Stimulated activated CD4-positive, alpha-beta T cell treated with anti-CD3 and anti-CD28 coated beads, TNF-alpha, amount 100 ng/mL, for 24 hours (primary cell): ENCODE data around the gene MMP24OS.
"Not testable (repeated sequence)": the region's sequence is repeated elsewhere in the genome, so short reads cannot be mapped to it uniquely, and the experiment has no call there.

Experiments used
- DNase-seq, 3 experiments: peaks; one replicate each; pipeline ENCODE4 v3.0.0-alpha.2; 2020; ENCODE audit warnings: low read depth in 3 of 3

The MMP24OS gene

DNA sequence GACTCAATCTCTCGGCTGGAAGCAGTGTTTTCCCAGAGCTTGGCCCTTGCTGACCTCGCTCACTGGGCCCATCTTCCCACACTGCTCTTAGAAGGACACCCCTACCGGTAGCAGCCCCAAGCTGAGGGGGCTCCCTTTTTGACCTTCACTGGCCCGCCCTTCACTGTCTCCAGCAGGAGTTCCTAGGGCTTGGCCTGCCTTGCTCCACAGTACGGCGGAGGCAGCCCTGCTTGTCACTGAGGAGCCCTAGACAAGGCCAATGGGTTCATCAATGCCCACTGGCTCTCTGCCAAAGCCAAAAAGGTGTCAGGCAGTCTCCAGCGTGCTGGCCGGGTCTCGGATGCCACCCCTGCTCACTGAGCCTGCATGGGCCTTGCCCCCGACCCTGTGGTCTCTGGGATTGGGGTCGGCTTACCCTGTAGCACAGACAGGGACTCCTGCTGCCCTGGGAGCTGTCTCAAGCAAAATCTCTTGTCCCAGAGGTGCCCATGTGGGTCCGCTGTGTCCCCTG is 2.1 kb downstream of the MMP24OS start:
- no peak for DNase-seq

DNA sequence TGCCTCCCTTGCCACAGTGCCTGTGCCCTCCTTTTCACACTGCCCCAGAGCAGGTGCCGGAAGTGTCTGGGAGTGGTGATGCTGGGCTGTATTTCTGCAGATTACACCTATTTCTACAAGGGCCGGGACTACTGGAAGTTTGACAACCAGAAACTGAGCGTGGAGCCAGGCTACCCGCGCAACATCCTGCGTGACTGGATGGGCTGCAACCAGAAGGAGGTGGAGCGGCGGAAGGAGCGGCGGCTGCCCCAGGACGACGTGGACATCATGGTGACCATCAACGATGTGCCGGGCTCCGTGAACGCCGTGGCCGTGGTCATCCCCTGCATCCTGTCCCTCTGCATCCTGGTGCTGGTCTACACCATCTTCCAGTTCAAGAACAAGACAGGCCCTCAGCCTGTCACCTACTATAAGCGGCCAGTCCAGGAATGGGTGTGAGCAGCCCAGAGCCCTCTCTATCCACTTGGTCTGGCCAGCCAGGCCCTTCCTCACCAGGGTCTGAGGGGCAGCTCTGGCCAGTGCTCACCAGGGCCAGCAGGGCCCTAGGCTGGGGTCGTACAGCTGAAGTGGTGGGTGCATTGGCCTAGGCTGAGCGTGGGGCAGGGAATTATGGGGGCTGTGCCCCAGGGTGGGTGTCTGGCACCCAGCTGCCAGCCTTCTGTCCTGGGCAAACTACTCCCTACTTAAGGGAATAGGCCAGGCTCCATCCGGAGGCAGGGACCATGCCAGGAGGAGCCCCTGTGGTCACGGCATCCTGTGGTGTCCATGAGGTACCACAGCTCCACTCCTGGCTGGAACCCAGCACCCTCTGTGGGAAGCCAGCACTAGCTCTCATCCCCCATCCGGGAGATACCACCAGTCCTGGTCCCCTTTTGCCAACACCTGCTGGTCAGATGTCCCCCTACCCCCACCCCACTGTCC is 3.5 kb downstream of the MMP24OS start:
- no peak for DNase-seq

DNA sequence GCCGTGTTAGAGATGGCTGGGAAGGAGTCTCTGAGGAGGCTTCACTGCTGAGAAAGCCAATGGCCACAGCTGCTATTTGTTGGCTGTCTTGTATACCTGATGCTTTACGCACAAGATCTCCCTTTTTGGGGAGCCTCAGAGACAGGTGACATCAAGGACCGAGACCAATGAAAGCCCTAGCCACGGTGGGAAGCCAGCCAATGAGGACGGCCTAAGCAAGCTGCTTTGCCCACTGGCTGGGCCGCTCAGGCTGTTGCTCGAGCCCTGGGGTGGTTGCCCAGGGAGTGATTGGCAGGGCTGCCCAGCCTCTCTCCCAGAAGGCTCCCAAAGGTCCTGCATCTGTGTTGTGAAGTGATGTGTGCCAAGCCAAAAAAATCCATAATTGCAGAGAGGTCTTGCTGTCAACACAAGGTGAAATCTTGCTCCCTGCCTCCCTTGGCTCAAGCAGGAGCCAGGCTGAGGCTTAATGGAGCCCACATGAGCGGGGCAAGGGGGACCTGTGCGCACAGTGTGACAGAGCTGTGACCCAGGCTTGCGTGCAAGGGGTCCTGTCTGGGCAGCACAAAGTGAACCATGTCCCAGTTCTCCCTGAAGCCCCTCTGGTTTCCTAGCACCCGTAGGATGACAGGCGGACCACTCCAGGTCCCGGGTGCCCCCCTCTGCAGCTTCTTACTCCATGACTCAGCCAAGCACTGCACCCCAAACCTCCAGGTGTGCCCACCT is 4.3 kb downstream of the MMP24OS start:
- DNase-seq, result no peak

DNA sequence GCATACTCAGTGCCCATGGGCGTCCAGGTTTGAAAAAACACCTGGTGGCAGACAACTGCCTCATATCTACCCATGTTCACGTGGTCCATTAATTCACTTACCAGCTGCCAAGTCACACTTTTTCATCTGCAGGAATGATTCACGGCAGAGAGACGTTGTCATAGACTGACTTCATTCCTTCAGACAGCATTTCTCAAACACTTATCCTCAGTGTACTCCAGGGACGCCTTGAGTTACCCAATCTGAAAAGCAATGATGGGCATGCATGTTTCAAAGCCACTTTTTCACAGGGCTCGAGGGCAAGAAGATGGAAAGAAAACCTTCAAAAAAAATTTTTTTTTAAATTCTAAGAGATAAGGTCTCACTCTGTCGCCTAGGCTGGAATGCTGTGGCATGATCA is 6.0 kb downstream of the MMP24OS start:
- DNase-seq, result no peak

DNA sequence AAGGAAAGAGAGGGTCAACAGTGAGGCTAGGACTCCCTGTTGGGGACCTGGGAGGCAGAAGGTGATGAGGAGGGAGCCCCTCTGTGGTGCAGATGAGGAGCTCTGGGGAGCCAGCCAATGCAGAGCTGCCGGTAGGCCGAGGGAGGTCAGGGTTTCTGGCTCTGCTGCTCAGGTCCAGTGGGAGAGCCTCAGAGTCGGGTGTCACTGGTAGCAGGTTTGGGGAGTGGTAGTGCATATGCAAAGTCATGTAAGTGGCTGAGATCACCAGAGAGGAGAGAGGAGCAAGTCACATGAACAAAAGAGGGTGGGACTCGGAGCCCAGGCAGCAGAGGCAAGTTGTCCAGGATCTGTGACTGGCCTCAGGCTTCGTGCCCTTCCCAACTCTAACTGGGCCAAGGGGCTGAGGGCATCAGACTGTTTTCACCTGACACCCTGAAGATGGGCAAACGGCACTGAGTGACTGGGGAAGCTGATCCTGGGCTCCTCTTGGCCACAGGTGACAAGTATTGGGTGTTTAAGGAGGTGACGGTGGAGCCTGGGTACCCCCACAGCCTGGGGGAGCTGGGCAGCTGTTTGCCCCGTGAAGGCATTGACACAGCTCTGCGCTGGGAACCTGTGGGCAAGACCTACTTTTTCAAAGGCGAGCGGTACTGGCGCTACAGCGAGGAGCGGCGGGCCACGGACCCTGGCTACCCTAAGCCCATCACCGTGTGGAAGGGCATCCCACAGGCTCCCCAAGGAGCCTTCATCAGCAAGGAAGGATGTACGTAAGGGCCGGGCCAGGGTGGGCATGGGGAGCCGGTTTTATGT is 6.6 kb downstream of the MMP24OS start:
- no peak for DNase-seq

DNA sequence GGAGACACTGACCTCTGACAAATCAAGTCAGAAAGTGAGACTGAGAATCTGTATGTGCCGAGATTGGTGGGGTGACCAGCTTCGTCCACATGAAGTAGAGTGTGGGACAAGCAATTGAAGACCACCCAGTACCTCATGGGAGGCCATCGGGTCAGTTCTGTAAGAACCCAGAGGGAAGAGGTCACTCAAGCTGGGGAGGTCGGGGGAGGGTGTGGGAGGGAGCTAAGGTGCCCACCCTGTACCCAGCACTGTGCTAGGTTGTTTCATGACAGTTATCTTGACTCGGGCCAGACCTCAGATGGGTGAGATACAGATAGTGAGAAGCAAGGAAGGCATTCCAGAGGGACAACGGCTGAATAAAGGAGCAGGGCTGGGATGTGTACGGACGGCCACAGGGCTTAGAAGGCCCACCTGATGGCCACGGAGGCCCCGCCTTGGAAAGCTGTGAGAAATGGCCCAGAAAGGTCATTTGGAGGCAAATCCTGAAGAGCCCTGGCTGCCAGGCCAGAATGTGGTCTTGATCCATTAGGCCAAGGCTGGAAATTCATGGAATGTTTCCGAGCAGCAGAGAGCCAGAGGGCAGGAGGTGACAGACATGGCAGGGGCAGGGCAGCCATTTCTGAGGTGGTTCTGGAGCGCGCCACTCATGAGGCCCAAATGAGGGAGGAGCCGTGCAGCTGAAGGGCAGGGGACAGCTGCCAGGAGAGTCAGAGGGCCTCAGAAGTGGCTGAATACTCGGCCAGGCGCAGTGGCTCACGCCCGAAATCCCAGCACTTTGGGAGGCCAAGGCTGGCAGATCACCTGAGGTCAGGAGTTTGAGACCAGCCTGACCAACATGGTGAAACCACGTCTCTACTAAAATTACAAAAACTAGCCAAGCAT is 7.7 kb downstream of the MMP24OS start:
- no peak for DNase-seq

DNA sequence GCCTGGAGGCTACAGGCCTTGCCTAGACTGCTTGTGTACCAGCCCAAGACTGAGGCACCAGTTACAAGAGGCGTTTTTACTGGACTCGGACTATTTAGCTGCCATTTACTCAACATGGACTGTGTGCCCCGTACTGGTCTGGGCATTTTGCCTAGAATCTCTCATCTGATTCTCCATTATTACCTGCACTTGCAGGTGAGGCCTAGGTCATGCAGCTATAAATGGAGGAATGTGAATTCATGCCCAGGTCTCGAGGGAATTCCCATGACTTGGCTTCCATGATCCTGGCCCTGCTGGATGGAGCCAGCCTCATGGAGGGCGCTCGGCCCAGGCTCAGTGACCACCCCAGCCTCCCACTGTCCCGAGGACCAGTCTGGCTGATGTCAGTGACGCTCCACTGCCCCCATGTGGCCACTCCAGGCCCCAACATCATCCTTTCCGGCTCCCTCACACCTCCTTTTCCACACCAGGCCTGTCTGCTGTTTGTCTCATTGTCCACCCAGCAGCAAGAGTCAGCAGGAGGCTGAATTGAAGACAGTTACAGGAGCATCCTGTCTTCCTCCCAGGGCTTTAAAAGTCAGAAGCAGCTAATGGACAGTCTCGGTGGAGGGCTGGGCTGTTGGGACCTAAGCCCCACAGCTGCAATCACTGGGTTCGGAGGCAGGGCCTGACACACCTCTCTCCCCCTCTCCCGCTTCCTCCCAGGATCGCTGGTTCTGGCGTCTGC is 8.7 kb downstream of the MMP24OS start:
- DNase-seq, result peak in 1 of 3 experiments; percentile 47

DNA sequence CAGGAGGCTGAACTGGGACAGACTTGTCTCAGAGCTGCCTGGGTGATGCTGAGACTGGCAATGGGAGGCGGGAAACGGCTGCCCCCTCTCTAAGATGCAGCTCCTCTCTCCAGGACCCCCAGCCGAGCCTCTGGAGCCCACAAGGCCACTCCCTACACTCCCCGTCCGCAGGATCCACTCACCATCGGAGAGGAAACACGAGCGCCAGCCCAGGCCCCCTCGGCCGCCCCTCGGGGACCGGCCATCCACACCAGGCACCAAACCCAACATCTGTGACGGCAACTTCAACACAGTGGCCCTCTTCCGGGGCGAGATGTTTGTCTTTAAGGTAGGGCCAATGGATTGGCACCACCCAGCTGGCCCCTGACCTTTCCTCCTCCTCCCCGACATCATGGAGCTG is 10.8 kb downstream of the MMP24OS start:
- DNase-seq, result no peak

DNA sequence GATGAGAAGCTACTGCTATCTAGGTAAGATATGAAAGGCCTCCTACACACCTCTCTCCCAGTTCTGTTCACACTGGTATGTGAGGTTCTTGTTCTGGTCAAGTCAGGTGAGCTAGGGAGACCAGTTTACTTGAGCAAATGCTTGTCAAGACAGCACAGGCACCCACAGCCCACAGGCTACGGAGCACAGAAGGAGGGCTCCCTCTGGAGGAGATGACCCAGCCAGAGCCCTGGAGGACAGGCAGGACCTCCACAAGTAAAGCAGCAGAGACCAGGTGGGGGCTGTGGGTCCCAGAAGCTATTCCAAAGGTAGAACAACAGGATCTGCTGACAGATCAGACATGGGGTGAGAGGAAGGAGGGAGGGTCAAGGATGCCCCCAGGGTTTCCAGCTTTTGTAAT is 13.2 kb downstream of the MMP24OS start:
- no peak for DNase-seq

DNA sequence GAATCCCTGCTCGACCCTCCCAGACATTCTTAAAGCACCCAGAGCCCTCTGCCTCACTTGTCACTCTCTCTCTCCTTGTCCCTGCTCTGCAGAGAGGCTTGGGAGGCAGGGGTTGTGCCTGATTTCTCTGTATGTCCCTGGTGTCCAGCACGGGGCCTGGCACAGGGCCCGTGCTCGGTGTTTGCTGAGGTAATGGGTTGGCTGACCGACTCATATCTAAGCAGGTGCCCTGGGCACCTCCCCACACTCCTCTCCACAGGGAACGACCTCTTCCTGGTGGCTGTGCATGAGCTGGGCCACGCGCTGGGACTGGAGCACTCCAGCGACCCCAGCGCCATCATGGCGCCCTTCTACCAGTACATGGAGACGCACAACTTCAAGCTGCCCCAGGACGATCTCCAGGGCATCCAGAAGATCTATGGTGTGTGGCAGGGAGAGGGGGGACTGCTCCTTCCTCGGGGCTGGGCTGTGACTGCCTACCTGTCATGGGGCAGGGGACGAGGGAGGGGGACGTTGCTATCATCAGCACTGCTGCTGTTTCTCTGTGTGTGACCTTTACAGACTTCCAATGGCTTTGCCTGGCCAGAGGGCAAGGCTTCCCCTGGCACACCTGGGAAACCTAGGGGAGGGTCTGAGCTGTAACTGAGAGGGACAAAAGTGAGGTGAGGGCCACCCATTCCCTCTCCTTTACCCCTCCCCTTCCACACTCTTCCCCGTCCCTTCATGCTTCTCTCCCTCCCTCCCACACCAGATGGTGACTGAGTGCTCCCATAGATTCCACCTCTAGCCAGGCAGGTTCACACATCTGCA is 14.2 kb downstream of the MMP24OS start:
- DNase-seq, result no peak

DNA sequence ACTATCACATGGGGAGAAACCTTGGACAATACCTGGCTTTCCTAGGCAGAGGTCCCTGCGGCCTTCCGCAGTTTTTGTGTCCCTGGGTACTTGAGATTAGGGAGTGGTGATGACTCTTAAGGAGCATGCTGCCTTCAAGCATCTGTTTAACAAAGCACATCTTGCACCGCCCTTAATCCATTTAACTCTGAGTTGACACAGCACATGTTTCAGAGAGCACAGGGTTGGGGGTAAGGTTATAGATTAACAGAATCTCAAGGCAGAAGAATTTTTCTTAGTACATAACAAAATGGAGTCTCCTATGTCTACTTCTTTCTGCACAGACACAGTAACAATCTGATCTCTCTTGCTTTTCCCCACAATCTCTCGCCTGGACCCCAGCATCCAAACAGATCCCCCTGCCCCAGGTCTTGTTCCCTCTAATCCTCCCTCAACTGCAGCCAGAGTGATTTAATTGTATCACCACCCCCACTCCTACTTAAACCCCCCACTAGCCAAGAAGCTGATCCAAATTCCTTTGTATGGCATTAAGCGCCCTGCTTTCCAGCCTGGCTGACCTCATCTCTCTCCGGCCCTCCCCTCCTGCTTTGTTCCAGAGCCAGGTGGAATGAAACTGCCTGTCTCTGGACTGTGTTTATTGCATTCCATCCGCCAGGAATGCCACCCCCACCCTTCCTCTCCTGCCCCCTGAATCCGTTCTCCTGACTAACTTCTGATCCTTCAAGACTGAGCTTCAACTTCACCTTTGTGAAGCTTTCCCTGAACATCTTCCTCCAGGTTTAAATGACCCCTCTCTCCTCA is 15.0 kb downstream of the MMP24OS start:
- not testable (repeated sequence) for DNase-seq

DNA sequence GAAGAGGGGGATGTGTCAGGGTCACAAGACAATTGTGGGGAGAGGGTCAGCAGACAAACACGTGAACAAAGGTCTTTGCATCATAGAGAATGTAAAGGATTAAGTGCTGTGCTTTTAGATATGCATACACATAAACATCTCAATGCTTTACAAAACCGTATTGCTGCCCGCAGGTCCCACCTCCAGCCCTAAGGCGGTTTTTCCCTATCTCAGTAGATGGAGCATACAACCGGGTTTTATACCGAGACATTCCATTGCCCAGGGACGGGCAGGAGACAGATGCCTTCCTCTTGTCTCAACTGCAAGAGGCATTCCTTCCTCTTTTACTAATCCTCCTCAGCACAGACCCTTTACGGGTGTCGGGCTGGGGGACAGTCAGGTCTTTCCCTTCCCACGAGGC is 15.6 kb downstream of the MMP24OS start:
- DNase-seq, result not testable (repeated sequence)

DNA sequence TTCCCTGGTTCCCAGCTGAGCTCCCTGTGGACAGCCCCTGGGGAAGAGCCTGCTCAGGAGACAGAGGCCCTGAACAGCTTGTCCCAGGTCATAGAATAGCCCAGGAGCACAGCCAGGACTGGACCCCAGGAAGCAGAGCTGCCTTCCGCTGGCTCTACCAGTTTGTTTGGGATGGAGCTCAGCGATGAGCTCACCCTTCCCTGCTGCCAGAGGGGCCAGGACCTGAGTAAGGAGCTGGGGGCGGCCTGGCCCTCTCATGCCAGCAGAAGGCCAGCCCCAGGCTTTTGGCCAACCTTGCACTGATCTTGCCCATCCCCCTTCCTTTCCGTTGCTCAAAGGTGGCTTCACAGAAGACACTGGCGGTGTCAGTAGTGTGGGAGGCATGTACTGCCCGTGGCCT is 17.5 kb downstream of the MMP24OS start:
- no peak for DNase-seq

DNA sequence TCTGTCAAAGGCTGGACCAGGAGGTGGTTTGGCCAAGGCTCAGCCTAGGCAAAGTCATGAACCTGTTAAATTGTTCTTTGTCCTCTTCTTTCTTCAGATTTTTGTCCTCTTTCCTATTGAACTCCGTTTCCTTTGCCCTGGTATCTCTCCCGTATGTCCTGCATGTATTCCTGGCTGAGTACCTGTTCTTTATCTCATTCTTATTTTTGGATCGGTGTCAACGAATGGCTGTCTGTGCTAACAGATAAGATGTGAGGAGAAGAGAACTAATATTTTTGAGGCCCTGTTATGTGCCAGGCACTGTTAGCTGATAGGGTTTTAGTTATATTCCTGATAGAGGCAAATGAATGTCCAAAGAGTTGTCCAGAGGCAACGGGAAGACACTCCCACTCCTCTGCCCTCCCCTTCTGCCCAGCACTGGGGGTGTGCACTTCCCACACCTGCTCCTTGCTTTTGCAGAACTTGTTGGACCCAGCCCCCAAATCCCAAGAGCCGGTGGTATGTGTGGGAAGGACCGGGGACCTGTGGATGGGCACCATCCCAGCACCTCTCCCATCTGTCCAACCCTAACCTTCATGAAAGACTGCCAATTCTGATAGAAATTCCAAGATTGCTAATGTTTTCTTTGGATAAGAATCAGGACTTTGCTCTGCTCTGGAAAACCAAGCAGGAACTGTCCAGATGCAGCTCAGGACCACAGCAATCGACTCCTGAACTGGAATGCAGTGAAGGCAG is 20.6 kb downstream of the MMP24OS start:
- DNase-seq, result no peak

DNA sequence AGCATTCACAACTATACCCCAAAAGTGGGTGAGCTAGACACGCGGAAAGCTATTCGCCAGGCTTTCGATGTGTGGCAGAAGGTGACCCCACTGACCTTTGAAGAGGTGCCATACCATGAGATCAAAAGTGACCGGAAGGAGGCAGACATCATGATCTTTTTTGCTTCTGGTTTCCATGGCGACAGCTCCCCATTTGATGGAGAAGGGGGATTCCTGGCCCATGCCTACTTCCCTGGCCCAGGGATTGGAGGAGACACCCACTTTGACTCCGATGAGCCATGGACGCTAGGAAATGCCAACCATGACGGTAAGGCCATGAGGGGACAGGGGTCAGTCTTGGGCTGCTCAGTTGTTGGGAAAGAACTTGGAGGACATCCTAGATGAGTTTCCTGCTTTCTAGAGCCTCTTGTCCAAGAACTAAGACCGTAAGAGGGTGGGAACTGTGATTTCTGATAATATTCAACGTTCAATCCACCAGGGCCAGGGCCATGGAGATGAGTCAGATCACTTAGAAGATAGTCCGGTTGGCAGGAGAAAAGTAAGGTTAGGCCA is 23.4 kb downstream of the MMP24OS start:
- DNase-seq, result no peak

DNA sequence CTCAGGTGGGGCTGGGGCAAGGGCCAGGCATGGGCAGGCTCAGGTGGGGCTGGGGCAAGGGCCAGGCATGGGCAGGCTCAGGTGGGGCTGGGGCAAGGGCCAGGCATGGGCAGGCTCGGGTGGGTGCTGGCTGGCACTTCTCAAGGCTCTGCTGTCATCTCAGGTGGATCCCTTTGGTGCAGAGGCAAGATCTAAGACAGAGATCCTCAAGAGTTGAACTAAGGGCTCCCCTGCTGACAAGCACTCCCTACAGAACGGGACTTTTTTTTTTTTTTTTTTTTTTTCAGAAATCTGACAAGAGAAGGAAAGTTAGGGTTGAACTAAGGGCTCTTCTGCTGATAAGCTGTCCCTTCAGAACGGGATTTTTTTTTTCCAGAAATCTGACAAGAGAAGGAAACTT is 24.9 kb downstream of the MMP24OS start:
- no peak for DNase-seq

DNA sequence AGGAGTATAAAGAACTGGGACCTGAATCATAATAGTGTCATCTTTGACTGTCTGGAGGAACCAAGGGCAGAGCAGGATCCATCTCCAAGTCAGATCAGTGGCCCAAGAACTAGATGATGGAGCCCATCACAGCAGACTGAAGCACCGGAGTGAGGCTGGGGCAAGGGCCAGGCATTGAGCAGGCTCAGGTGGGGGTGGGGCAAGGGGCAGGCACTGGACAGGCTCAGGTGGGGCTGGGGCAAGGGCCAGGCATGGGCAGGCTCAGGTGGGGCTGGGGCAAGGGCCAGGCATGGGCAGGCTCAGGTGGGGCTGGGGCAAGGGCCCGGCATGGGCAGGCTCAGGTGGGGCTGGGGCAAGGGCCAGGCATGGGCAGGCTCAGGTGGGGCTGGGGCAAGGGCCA is 25.3 kb downstream of the MMP24OS start:
- not testable (repeated sequence) for DNase-seq

DNA sequence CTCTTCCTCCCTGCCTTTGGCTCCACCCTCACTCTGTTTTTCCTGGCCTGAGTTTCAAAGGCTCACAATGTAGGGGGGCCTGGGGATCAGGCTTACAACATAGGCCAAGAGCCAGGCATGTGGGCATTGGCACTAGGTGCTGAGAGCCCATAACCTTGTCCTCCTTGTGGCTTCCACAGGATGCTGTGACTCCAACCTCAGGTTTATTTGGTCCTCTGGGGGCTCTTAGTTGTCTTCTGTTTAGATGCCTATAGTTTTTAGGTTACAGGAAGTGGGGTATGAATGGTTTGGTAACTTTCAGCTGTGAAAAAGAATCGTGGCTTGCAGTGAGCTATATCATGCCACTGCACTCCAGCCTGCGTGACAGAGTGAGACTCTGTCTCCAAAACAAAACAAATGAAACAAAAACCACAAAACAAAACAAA is 25.9 kb downstream of the MMP24OS start:
- DNase-seq, result no peak
